Caco-2 (cell line): ENCODE data around the gene CEACAM19. TPM values are rescaled to one million over a fixed set of nuclear protein-coding genes. Genes with fewer than 3 reads are reported as not detected.

ENCODE experiments used
- BruUV-seq: library from RNA; stranded (reverse); fragments of 400-500 nt; replicated peaks from 2 replicates; lab custom pipeline; 2021; lab: Mats Ljungman, UMichigan
- CTCF ChIA-PET: fragments of 300-600 bp; sonication (Branson Sonifier 250); formaldehyde crosslinking; loops from one replicate; lab custom pipeline; 2022; ENCODE audit warnings: antibody characterized with exemption; lab: Charles Lee
- POLR2A ChIA-PET: fragments of 300-600 bp; sonication (Branson Sonifier 250); formaldehyde crosslinking; loops from one replicate; lab custom pipeline; 2022; ENCODE audit warnings: antibody characterized with exemption; lab: Charles Lee
- DNase-seq, 2 experiments: peaks; one replicate each; pipeline versions ENCODE4 v3.0.0 to v3.0.0-alpha.2; 2020 to 2022
- H3K27me3 ChIP-seq: replicated peaks from 2 replicates; pipeline ENCODE4 v1.6.0; 2011; ENCODE audit warnings: low read length; ENCODE audit not compliant: control insufficient read depth, insufficient read depth
- H3K36me3 ChIP-seq: 2 replicates; pipeline ENCODE4 v1.5.1; 2011; ENCODE audit warnings: low read length; ENCODE audit not compliant: control insufficient read depth, insufficient read depth
- H3K4me1 ChIP-seq: fragments of 250-450 bp; sonication (Bioruptor Pico); 2 replicates; pipeline ENCODE4 v1.5.1; 2020; ENCODE audit warnings: mild to moderate bottlenecking
- H3K4me3 ChIP-seq: 2 replicates; pipeline ENCODE4 v1.5.1; 2011; ENCODE audit warnings: low read depth, mild to moderate bottlenecking, control low read depth, low read length
- H3K9me3 ChIP-seq: fragments of 250-450 bp; sonication (Bioruptor Pico); 2 replicates; pipeline ENCODE4 v1.5.1; 2020; ENCODE audit warnings: mild to moderate bottlenecking, moderate library complexity
- H3K27ac Mint-ChIP-seq: one replicate; pipeline ENCODE4 v1.8.0; 2022; ENCODE audit warnings: mixed read lengths; ENCODE audit not compliant: unreplicated experiment
- H3K27me3 Mint-ChIP-seq: one replicate; pipeline ENCODE4 v1.8.0; 2022; ENCODE audit warnings: mixed read lengths; ENCODE audit not compliant: insufficient read depth, unreplicated experiment
- H3K36me3 Mint-ChIP-seq: one replicate; pipeline ENCODE4 v1.8.0; 2022; ENCODE audit warnings: mild to moderate bottlenecking, mixed read lengths; ENCODE audit not compliant: insufficient read depth, unreplicated experiment
- H3K4me1 Mint-ChIP-seq: one replicate; pipeline ENCODE4 v1.8.0; 2022; ENCODE audit warnings: low read depth, mixed read lengths; ENCODE audit not compliant: unreplicated experiment
- H3K4me3 Mint-ChIP-seq: one replicate; pipeline ENCODE4 v1.8.0; 2022; ENCODE audit warnings: mild to moderate bottlenecking, moderate library complexity, mixed read lengths; ENCODE audit not compliant: unreplicated experiment
- H3K9me3 Mint-ChIP-seq: one replicate; pipeline ENCODE4 v1.8.0; 2022; ENCODE audit warnings: mixed read lengths; ENCODE audit not compliant: unreplicated experiment
- CTCF ChIP-seq, 2 experiments: fragments of 200-600 bp in 1 of 2; IDR thresholded peaks; 1 replicate in 1 of 2; 2 replicates in 1 of 2; pipeline versions ENCODE4 v1.5.1 to v1.8.0; 2011 to 2022; ENCODE audit warnings: antibody characterized with exemption in 1 of 2, control low read depth in 1 of 2, inconsistent platforms in 1 of 2, low read depth in 1 of 2, low read length in 1 of 2, mild to moderate bottlenecking in 1 of 2, moderate library complexity in 1 of 2; ENCODE audit not compliant: insufficient read depth in 1 of 2, severe bottlenecking in 1 of 2, unreplicated experiment in 1 of 2
- intact Hi-C: fragments of 100-400 bp; cut with micrococcal nuclease; formaldehyde crosslinking; loops from one replicate; pipeline ENCODE4 v1.10.0; 2022; ENCODE audit not compliant: unreplicated experiment
- total RNA-seq: library from RNA; stranded (reverse); gene quantifications from 2 replicates; pipeline ENCODE4 v1.2.3, GENCODE V29; 2022

The CEACAM19 gene
- total RNA-seq, 1 experiment from 2014 or later: 2.9 TPM

GRCh38 chr19:44661904-44662303, 9.4 kb upstream of the CEACAM19 start:
- peaks cover 26% of the 10 kb centered on the region for H3K36me3 ChIP-seq
- ChIA-PET CTCF (interaction anchor here (0.7 to 1.6 kb wide), 4 partner anchors 13 to 109 kb away, joined by 3 to 6 read pairs (median 4); no protein-coding TSS in a partner anchor), POLR2A (no interaction called here)
- no peak overlapping the region for H3K4me3 Mint-ChIP-seq
- H3K9me3 ChIP-seq: no peaks in the 10 kb centered on the region
- no peaks in the 10 kb centered on the region for H3K9me3 Mint-ChIP-seq
- no peaks in the 10 kb centered on the region for H3K27me3 Mint-ChIP-seq
- no peaks in the 10 kb centered on the region for H3K4me1 ChIP-seq
- BruUV-seq: no TSS peak
- H3K27me3 ChIP-seq: no peaks in the 10 kb centered on the region
- no peak overlapping the region for H3K27ac Mint-ChIP-seq
- H3K4me3 ChIP-seq: no peak overlapping the region
- peaks cover 81% of the 10 kb centered on the region for H3K36me3 Mint-ChIP-seq
- no peak for TF ChIP-seq CTCF (IDR thresholded peaks at IDR 0.05; ENCODE audit: insufficient read depth in 1 of 2, low read depth in 1 of 2, low read length in 1 of 2, severe bottlenecking in 1 of 2, unreplicated experiment in 1 of 2)
- H3K4me1 Mint-ChIP-seq: peaks cover 10% of the 10 kb centered on the region
- no peak for DNase-seq
- intact Hi-C loops: no loop called here

GRCh38 chr19:44662691-44663385, 8.4 kb upstream of the CEACAM19 start:
- intact Hi-C loops: no loop called here
- Mint-ChIP-seq H3K27ac (no peak overlapping the region), H3K36me3 (peaks cover 72% of the 10 kb centered on the region), H3K27me3 (no peaks in the 10 kb centered on the region), H3K4me3 (no peak overlapping the region), H3K9me3 (no peaks in the 10 kb centered on the region), H3K4me1 (peaks cover under 1% of the 10 kb centered on the region)
- BruUV-seq: TSS peak; percentile 45
- CTCF ChIA-PET: interaction anchor here (0.8 to 1.6 kb wide), 6 partner anchors 71 to 108 kb away, joined by 3 to 8 read pairs (median 4); no protein-coding TSS in a partner anchor
- Histone ChIP-seq H3K4me3 (no peak overlapping the region), H3K9me3 (no peaks in the 10 kb centered on the region), H3K27me3 (no peaks in the 10 kb centered on the region), H3K36me3 (peaks cover 18% of the 10 kb centered on the region), H3K4me1 (no peaks in the 10 kb centered on the region)
- POLR2A ChIA-PET: no interaction called here
- no peak for TF ChIP-seq CTCF (IDR thresholded peaks at IDR 0.05; ENCODE audit: insufficient read depth in 1 of 2, low read depth in 1 of 2, low read length in 1 of 2, severe bottlenecking in 1 of 2, unreplicated experiment in 1 of 2)
- no peak for DNase-seq

GRCh38 chr19:44663996-44664395, 7.3 kb upstream of the CEACAM19 start:
- no peaks in the 10 kb centered on the region for H3K4me1 ChIP-seq
- no peaks in the 10 kb centered on the region for H3K27me3 ChIP-seq
- DNase-seq: no peak
- H3K9me3 Mint-ChIP-seq: no peaks in the 10 kb centered on the region
- intact Hi-C loops: no loop called here
- no peak overlapping the region for H3K4me3 Mint-ChIP-seq
- peaks cover 60% of the 10 kb centered on the region for H3K36me3 Mint-ChIP-seq
- ChIA-PET CTCF (interaction anchor here (1.4 to 1.6 kb wide), 2 partner anchors 93 to 107 kb away, joined by 3 to 8 read pairs; no protein-coding TSS in a partner anchor), POLR2A (interaction anchor here (0.5 to 0.6 kb wide), 3 partner anchors 74 to 107 kb away, joined by 3 to 4 read pairs (median 3); no protein-coding TSS in a partner anchor)
- no peak overlapping the region for H3K4me3 ChIP-seq
- H3K27me3 Mint-ChIP-seq: no peaks in the 10 kb centered on the region
- H3K36me3 ChIP-seq: peaks cover 15% of the 10 kb centered on the region
- no peak overlapping the region for H3K27ac Mint-ChIP-seq
- no peaks in the 10 kb centered on the region for H3K4me1 Mint-ChIP-seq
- BruUV-seq: no TSS peak
- no peaks in the 10 kb centered on the region for H3K9me3 ChIP-seq
- TF ChIP-seq CTCF (IDR thresholded peaks at IDR 0.05; ENCODE audit: insufficient read depth in 1 of 2, low read depth in 1 of 2, low read length in 1 of 2, severe bottlenecking in 1 of 2, unreplicated experiment in 1 of 2): no peak
